Hematopoietic multipotent progenitor cell (in vitro differentiated cells): ENCODE results near the gene SEMA6D. TPM values are rescaled to one million over a fixed set of nuclear protein-coding genes. Genes with fewer than 3 reads are reported as not detected.

Experiments used
- DNase-seq, 3 donors: peaks; one replicate each; pipeline ENCODE4 v3.0.0-alpha.2; 2011 to 2015; ENCODE audit warnings: low read depth in 2 of 3, low spot score in 2 of 3
- total RNA-seq: library from RNA; depleted of rRNA; stranded (reverse); fragments of >200 nt; gene quantifications from one replicate; pipeline ENCODE4 v1.2.3, GENCODE V29; 2012

The SEMA6D gene
- total RNA-seq, 1 donor, result under 0.01 TPM

DNA sequence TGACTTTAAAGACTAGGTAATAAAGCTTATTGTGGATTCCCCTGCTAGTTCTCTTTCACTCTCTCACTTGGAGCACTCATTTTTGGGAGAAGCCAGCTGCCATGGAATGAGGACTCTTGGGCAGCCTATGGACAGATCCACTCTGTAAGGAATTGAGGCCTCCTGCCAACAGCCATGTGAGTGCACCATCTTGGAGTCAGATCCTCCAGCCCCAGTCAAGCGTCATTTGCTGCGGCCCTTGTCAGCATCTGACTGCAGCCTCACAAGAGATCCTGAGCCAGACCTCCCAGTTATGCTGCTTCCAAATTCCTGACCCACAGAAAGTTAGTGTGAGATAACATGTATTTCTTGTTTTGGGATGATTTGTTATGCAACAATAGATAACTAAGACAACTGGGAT lies 101.9 kb downstream of the SEMA6D start:
- DNase-seq, result no peak

DNA sequence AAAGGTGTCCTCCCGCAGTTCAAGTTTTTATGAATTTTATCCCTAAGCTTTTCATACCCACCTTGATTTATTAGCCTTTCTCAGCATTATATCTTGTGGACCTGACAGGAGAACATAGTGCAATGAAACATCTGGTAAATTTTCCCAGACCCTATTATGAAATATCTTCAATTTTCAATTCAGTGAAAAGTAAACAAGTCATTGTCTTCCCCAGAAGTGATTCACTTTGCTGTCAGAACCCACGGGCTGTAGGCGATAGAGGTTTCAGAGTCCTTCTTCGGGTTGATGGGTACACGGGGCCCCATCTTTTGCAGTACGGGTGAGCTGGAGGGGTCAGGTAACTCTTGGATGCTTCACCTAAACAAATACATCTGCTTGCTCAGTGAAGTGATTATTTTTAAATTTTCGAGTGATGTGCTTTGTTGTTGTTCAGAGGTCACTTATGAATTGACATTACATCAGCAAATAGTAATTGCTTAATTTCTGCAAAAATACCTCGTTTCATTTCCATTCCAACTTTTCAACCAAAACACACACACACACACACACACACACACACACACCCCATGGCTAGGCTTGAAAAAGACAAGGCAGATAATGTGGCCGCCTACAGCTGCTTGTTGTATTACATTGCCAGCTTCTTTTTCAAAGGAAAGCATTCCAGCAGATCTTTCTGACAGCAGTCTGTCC lies 102.9 kb downstream of the SEMA6D start:
- DNase-seq, result no peak

DNA sequence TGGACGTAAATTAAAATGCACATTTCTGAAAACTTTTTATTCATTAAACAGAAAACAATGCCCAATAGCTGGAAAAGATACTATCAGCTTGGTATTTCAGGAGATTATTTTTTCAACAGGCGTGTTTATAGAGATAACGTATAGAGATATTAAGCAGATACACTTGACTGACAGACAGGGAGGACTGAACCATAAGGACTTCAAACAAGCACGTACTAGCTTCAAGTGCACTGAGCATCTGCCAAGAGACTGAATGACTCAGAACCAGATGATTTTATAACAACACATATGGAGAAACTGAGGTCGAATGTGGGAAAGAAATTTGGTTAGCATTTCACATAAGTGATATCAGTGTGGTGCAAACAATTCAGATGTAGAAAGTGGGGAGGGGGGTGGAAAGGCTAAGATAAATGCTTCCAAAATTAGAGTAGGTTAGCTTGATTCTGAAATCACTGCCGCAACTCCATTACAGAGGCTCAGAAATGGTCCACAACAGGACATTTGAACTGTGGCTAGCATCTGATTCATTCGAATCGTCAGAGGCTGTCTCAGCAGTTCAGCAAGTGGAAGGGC lies 103.5 kb downstream of the SEMA6D start:
- DNase-seq, result no peak

DNA sequence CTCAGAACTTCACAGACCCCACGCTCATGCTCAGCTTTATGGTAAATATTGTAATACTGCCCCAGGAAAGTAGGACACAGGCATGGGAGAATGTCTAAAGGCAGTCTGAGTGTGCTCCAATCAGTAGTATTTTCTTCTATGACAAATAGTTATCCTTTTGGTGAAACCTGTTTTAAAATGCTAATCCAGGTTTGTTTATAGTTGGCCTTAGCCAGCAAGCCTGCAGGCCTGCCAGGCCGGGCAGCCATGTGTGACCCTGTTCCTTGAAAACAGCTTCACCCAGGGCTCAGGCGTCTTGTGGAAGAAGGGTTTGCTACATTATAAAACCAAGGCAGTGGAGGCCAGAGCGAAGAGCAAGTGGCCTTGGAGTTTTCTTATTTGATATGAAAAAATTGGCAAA lies 104.7 kb downstream of the SEMA6D start:
- DNase-seq, result no peak
